ENCODE measurements around the gene COL18A1. TPM values are rescaled to one million over a fixed set of nuclear protein-coding genes. Genes with fewer than 3 reads are reported as not detected.

COL18A1 gene
- total RNA-seq, 1 donor from 2014 or later: 9.5 TPM

DNA sequence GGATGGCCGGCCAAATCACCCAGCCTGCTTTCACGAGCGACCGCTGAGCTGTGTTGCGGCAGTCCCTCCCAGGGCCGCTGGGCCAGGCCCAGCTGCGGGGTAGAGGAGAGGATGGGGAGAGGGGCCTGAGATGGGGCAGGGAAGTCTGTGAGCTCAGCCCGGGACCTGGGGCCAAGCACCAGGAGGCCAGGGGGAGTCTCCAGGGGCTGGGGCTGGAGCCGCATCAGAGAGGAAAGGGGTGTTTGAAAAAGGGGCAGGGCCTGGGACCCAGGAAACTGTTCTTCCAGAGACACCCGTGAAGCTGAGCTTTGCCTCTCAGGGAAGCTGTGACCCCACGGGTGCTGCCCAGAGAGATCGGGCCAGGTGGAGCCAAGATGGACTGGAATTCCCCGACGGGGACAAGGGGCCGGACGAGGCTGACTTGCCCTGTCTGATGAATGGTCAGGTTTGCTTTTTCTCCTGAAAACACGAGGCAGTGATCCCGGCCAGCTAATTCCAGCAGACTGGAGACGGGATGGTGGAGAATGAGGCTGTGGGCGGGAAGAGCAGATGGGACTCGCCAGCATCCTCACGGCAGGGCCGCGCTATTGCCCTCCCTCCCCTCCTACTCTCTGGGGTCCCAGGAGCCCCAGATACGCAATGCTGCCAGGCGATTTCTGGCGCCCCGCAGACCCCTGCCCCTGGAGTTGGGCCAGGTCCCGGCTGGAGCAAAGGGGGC, 40.3 kb upstream of the COL18A1 start:
- H3K4me3 Mint-ChIP-seq (ENCODE audit: unreplicated experiment): no peak overlapping the region
- H3K36me3 Mint-ChIP-seq (ENCODE audit: unreplicated experiment): no peaks in the 10 kb centered on the region
- DNase-seq: no peak
- TF ChIP-seq, protein P1, sequence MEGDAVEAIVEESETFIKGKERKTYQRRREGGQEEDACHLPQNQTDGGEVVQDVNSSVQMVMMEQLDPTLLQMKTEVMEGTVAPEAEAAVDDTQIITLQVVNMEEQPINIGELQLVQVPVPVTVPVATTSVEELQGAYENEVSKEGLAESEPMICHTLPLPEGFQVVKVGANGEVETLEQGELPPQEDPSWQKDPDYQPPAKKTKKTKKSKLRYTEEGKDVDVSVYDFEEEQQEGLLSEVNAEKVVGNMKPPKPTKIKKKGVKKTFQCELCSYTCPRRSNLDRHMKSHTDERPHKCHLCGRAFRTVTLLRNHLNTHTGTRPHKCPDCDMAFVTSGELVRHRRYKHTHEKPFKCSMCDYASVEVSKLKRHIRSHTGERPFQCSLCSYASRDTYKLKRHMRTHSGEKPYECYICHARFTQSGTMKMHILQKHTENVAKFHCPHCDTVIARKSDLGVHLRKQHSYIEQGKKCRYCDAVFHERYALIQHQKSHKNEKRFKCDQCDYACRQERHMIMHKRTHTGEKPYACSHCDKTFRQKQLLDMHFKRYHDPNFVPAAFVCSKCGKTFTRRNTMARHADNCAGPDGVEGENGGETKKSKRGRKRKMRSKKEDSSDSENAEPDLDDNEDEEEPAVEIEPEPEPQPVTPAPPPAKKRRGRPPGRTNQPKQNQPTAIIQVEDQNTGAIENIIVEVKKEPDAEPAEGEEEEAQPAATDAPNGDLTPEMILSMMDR (IDR thresholded peaks at IDR 0.05; ENCODE audit: partially characterized antibody, unreplicated experiment): no peak
- no peak overlapping the region for H3K27ac Mint-ChIP-seq (ENCODE audit: unreplicated experiment)
- peaks cover 3% of the 10 kb centered on the region for H3K9me3 Mint-ChIP-seq (ENCODE audit: unreplicated experiment)
- peaks cover 20% of the 10 kb centered on the region for H3K4me1 Mint-ChIP-seq (ENCODE audit: low read depth, unreplicated experiment)
- H3K27me3 Mint-ChIP-seq (ENCODE audit: unreplicated experiment): no peaks in the 10 kb centered on the region

DNA sequence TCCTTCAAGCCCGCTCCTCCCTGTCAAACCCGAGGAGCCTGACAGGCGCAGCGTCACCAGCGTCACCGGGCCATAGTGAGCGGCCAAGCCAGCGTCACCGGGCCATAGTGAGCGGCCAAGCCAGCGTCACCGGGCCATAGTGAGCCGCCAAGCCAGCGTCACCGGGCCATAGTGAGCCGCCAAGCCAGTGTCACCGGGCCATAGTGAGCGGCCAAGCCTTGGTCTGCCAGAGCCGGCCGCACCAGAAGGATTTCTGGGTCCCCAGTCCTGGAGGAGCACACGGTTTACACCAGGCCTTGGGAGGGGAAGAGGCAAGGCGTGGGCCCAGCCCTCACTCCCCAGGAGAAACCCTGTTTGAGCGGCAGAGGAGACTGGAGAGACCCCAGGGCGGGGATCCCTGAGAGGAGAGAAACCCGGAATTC, 39.8 kb upstream of the COL18A1 start:
- Mint-ChIP-seq H3K4me3 (ENCODE audit: unreplicated experiment) (no peak overlapping the region), H3K9me3 (ENCODE audit: unreplicated experiment) (peaks cover 3% of the 10 kb centered on the region), H3K36me3 (ENCODE audit: unreplicated experiment) (no peaks in the 10 kb centered on the region), H3K27me3 (ENCODE audit: unreplicated experiment) (no peaks in the 10 kb centered on the region), H3K27ac (ENCODE audit: unreplicated experiment) (no peak overlapping the region), H3K4me1 (ENCODE audit: low read depth, unreplicated experiment) (peaks cover 20% of the 10 kb centered on the region)
- no peak for DNase-seq
- TF ChIP-seq, protein P1 (IDR thresholded peaks at IDR 0.05; ENCODE audit: partially characterized antibody, unreplicated experiment): no peak

DNA sequence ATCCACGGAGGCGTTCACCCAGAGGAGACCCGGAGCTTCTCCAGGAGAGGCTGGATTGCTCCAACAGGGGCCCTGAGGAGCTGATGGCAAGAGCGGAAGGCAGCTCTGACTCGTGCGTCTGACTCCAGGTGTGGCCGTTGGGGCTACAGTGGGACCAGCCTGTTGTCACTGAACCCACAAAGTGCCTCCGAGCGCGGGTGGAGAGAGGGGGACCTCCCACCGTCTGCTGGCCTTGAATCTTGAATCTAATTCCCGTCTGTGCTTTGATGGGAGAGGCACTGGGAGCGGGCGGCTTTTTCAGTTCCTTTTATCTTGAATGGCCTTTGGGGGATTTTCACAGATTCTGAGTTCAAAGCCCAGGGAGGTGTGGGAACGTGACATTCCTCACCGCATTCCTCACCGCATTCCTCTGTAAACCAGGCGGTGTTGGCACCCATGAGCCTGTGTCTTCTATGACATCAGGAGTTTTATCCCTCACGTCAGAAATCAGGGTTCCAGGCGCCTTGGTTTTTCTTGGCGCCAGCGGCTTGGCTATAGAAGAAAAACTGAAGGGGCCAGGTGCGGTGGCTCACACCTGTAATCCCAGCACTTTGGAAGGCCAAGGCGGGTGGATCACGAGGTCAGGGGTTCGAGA, 39.2 kb upstream of the COL18A1 start:
- H3K36me3 Mint-ChIP-seq (ENCODE audit: unreplicated experiment): no peaks in the 10 kb centered on the region
- H3K4me1 Mint-ChIP-seq (ENCODE audit: low read depth, unreplicated experiment): peaks cover 19% of the 10 kb centered on the region
- no peak for DNase-seq
- peaks cover 3% of the 10 kb centered on the region for H3K9me3 Mint-ChIP-seq (ENCODE audit: unreplicated experiment)
- TF ChIP-seq, protein P1 (IDR thresholded peaks at IDR 0.05; ENCODE audit: partially characterized antibody, unreplicated experiment): no peak
- no peaks in the 10 kb centered on the region for H3K27me3 Mint-ChIP-seq (ENCODE audit: unreplicated experiment)
- no peak overlapping the region for H3K27ac Mint-ChIP-seq (ENCODE audit: unreplicated experiment)
- H3K4me3 Mint-ChIP-seq (ENCODE audit: unreplicated experiment): no peak overlapping the region

DNA sequence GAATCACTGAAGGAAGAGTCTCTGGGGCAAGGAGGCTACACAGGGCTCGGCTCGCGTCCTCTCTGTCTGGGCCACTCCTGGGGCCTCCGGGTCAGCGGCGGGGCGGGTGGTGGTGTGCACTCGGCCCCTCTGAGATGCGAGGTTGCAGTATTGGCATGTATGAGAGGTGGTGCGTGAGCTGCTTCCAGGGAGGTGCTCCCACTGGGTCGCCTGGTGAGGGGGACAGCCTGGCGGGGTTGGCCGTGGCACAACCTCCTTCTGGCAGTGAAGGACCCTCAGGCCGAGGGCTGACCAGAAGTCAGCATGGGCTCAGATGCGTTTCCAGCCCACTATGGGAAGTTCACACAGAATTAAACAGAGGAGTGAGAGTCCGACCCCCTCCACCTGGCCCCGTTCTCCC, 38.5 kb upstream of the COL18A1 start:
- Mint-ChIP-seq H3K4me3 (ENCODE audit: unreplicated experiment) (no peak overlapping the region), H3K4me1 (ENCODE audit: low read depth, unreplicated experiment) (peaks cover 18% of the 10 kb centered on the region)
- DNase-seq: no peak

More for the DNA sequence above, 38.5 kb upstream of the COL18A1 start:
- Mint-ChIP-seq H3K27ac (ENCODE audit: unreplicated experiment) (no peak overlapping the region), H3K36me3 (ENCODE audit: unreplicated experiment) (no peaks in the 10 kb centered on the region), H3K27me3 (ENCODE audit: unreplicated experiment) (no peaks in the 10 kb centered on the region), H3K9me3 (ENCODE audit: unreplicated experiment) (peaks cover 3% of the 10 kb centered on the region)
- TF ChIP-seq, protein P1 (IDR thresholded peaks at IDR 0.05; ENCODE audit: partially characterized antibody, unreplicated experiment): no peak
